Measurements from ENCODE around the gene GAB3.

The GAB3 gene

DNA sequence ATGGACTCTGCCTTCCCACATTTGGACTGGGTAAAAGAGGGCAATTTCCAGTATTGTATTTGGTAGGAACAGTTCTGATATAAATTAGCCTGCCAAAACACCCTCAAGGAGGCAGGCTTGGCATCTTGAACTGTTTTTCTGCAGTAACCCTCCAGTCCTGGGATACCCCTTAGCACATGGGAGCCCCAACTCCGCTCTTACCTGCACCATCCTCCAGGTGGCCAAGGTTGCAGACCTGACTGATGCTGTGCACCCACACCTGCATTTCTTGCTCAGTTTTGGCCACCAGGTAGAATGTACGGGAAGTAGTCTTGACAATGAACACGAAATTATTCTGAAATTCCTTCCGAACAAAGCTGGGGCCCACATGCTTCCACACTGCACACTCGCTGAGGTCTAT is 35.1 kb downstream of the GAB3 start:
- H3K4me3 ChIP-seq (replicated peaks in 1 of 2; ENCODE audit: low read depth in 2 of 2, low read length in 2 of 2) = no peak overlapping the region
- no peak for DNase-seq (ENCODE audit: low read depth in 2 of 2)
- no peak for TF ChIP-seq CTCF (IDR thresholded peaks at IDR 0.05; ENCODE audit: low read depth, low read length)

GRCh38 chrX:154714925-154715324 is 36.0 kb downstream of the GAB3 start:
- peak; percentile 66 to 68 for DNase-seq (ENCODE audit: low read depth in 2 of 2)
- TF ChIP-seq CTCF (IDR thresholded peaks at IDR 0.05; ENCODE audit: low read depth, low read length) = peak; percentile 64
- H3K4me3 ChIP-seq (replicated peaks in 1 of 2; ENCODE audit: low read depth in 2 of 2, low read length in 2 of 2) = no peak overlapping the region

DNA sequence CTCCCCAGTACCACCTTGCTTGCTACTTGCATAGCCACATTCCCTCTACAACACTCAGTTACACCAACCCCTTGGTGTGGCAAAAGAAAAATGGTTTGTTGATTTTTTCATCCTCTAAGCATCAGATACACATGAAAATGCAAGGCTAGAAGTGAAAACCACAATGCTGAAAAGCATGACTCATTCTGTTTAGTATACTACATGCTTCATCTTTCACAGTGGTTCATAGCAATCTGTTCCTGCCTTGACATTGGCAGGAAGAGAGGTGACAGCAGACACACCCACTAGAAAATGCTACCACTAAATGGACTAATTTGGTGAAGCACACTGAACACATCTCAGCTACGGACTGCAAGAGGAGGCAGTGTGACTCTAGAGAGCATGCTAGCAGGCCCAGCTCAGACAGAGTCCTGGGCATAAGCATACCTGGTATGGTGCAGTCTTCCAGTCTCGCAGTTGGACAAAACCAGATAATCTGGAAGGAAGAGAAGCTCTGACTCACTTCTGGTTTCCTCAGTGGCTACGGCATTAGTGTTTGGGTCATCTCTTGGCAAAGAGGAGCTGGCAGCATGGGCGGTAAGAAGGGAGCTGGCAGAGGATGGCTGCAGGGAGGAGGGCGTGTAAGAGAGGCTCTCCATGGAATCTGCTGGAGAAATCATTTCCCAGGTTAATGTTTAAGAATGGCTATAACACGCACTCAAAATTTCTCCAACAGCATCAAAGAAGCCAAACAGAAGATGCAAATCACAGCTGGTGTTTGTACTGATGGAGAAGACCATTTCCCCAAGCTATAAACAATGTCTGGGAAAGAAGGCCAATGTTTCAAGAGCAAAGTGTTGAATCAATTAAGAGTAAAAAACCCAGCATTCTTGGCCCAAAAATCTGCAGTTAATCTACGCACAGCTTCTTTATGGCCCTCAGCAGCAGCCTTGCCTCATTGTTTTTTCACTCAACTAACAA is 37.8 kb downstream of the GAB3 start:
- TF ChIP-seq CTCF (IDR thresholded peaks at IDR 0.05; ENCODE audit: low read depth, low read length) = no peak
- no peak overlapping the region for H3K4me3 ChIP-seq (replicated peaks in 1 of 2; ENCODE audit: low read depth in 2 of 2, low read length in 2 of 2)
- DNase-seq (ENCODE audit: low read depth in 2 of 2) = peak; percentile 59 to 68

DNA sequence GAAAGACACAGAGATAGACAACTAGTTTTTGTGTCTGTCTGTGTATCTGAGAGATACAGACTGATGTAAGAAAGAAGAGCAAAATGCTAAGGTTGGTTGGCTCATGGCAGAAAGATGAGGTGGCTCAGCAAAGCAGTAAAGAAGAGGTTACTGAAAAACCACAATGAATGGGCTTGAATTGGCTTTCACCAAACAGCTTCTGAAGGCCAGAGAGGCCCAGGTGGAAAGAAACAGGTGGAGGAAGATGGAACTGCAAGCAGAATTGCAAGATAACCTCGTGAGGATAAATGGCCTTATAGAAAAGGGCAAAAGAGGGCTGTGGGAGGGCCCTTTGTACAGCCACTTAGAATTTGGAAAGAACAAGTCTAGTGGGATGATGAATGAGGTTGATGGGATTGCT is 39.6 kb downstream of the GAB3 start:
- TF ChIP-seq CTCF (IDR thresholded peaks at IDR 0.05; ENCODE audit: low read depth, low read length) = no peak
- no peak overlapping the region for H3K4me3 ChIP-seq (replicated peaks in 1 of 2; ENCODE audit: low read depth in 2 of 2, low read length in 2 of 2)
- no peak for DNase-seq (ENCODE audit: low read depth in 2 of 2)

DNA sequence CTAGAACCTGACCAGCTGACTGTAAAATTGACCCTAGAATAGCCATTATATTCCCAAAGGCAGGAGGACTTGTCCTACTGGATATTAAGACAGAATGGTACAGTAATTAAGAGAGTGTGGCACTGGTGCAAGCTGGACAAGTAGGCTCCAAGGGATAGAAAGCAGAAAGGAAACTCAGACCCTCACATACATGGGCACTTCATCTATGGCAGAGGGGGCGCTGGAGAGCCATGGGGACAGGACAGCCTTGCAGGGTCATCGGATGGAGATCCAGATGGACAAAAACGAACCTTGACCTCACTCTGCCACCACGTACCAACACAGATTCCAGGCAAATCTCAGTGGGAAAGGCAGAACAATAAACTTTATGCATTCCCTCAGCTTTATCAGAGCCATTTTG is 40.6 kb downstream of the GAB3 start:
- no peak for DNase-seq (ENCODE audit: low read depth in 2 of 2)
- TF ChIP-seq CTCF (IDR thresholded peaks at IDR 0.05; ENCODE audit: low read depth, low read length) = no peak
- no peak overlapping the region for H3K4me3 ChIP-seq (replicated peaks in 1 of 2; ENCODE audit: low read depth in 2 of 2, low read length in 2 of 2)

DNA sequence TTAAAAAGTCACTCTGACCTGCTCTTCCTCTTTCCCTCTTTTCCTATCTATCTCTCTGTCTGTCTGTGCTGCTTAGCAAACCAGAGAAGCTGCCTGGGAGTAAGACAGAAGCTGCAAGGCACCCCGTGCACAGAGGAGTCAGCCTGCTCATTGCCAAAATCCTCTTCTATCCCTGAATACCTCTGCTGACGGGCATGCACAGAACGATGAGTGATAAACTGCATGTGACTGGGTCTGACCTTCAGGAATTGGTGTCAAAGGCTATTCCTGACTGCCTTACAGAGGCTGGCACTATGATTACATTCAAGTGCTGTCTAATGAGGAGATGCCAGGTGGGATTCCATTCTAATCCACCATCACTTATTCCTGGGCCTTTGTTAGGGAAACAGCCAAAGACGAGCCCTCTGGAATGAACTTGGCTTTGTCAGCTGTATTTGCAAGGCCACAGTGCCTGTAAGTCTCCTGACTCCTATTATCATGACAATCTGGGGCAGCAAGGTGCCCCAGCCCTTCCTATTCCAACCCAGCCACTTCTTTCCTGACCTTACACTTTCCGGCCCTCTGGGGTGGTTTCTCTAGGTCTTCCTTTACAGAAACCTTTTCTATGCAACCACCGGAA is 52.1 kb downstream of the GAB3 start:
- no peak for DNase-seq (ENCODE audit: low read depth in 2 of 2)
- no peak overlapping the region for H3K4me3 ChIP-seq (replicated peaks in 1 of 2; ENCODE audit: low read depth in 2 of 2, low read length in 2 of 2)
- no peak for TF ChIP-seq CTCF (IDR thresholded peaks at IDR 0.05; ENCODE audit: low read depth, low read length)

Measured in cardiac fibroblast (primary cell).